Small intestine (tissue), 7 donors: Measurements from ENCODE around the gene KAT2A. TPM values are rescaled to one million over a fixed set of nuclear protein-coding genes. Genes with fewer than 3 reads are reported as not detected.
A peak's percentile ranks its signal among the peaks of the same experiment; 100 is the strongest.

Experiments used
- DNase-seq, 2 donors: peaks; one replicate each; pipeline versions ENCODE4 v3.0.0 to v3.0.0-alpha.2; 2013
- FAIRE-seq: peaks from 2 replicates; lab custom pipeline; 2012; peaks lifted over from hg19 to GRCh38; lab: Jason Lieb, UNC
- H3K27ac ChIP-seq, 3 donors: one replicate each; pipeline ENCODE4 v1.5.1; 2013; ENCODE audit warnings: low read length in 2 of 3, mild to moderate bottlenecking in 2 of 3, control low read depth in 1 of 3, inconsistent platforms in 1 of 3, low read depth in 1 of 3, moderate library complexity in 1 of 3
- H3K27me3 ChIP-seq, 3 donors: one replicate each; pipeline ENCODE4 v1.6.1; 2013; ENCODE audit warnings: low read length in 3 of 3, inconsistent platforms in 1 of 3; ENCODE audit not compliant: control insufficient read depth in 3 of 3, insufficient read depth in 3 of 3
- H3K36me3 ChIP-seq, 3 donors: one replicate each; pipeline ENCODE4 v1.6.1; 2013; ENCODE audit warnings: low read length in 3 of 3, inconsistent platforms in 1 of 3, low read depth in 1 of 3, mild to moderate bottlenecking in 1 of 3, moderate library complexity in 1 of 3; ENCODE audit not compliant: control insufficient read depth in 3 of 3, insufficient read depth in 2 of 3
- H3K4me1 ChIP-seq, 3 donors: one replicate each; pipeline ENCODE4 v1.6.1; 2013; ENCODE audit warnings: low read length in 2 of 3, inconsistent platforms in 1 of 3, low read depth in 1 of 3, mild to moderate bottlenecking in 1 of 3, moderate library complexity in 1 of 3; ENCODE audit not compliant: control insufficient read depth in 3 of 3, insufficient read depth in 2 of 3
- H3K4me3 ChIP-seq, 3 donors: one replicate each; pipeline ENCODE4 v1.5.1; 2013; ENCODE audit warnings: low read length in 3 of 3, control low read depth in 1 of 3, inconsistent platforms in 1 of 3, low read depth in 1 of 3, mild to moderate bottlenecking in 1 of 3, moderate library complexity in 1 of 3
- H3K9me3 ChIP-seq, 2 donors: one replicate each; pipeline ENCODE4 v1.6.1; 2013; ENCODE audit warnings: low read depth in 1 of 2, low read length in 1 of 2; ENCODE audit not compliant: control insufficient read depth in 2 of 2, insufficient read depth in 1 of 2
- WGBS, 3 donors: extraction: QIAGEN DNeasy Blood & Tissue Kit; methylation state at CpG; one replicate each; pipeline ENCODE4 v1.1.7; 2013; 5-methylcytosine and 5-hydroxymethylcytosine counted together
- polyA plus RNA-seq, 4 donors: library from polyadenylated mRNA; stranded (reverse) in 3 of 4; unstranded in 1 of 4; fragments of 200-250 nt in 3 of 4; fragments of 120-200 nt in 1 of 4; gene quantifications; one replicate each; pipeline versions ENCODE4 v1.2.1 to v1.2.3, GENCODE V29; 2013
- donor health status: healthy with polysubstance abuse.
- donor health status: control.
- donor health status: control.
- donor health status: Bipolar disorder and iron deficiency.
- donor health status: healthy.

The KAT2A gene
- polyA plus RNA-seq, 4 donors = 8.6 to 40.1 (median 26.2) TPM

DNA sequence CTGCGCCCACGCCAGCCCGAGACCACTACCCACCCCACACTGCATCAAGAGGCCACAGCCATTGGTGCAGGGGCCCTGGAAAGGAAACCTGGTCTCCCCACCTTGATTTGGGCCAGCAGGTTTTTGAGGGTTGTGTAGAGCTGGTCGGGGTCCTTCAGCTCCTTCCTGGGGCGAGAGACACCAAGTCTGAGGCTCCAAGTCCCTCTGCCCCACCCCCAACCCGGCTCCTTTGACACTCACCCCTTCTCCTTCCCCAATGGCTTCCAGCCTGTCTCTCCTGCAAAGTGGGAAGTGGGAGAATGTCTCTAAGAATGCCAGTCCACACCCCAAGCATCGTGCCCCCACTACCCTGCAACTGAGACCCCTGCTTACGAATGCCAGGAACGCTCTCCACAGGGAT, 7.0 kb downstream of the KAT2A start:
- DNase-seq (no peak), FAIRE-seq (no peak)
- H3K4me1 ChIP-seq = peaks cover 0 to 20% (median 0%) of the 10 kb centered on the region in 3 donors
- H3K36me3 ChIP-seq = peaks cover 0 to 76% (median 0%) of the 10 kb centered on the region in 3 donors
- H3K27ac ChIP-seq = no peak overlapping the region
- H3K27me3 ChIP-seq = no peaks in the 10 kb centered on the region
- no peaks in the 10 kb centered on the region for H3K9me3 ChIP-seq
- 90 to 92% (median 91%) methylated on average over 9 of the region's 9 CpGs for WGBS, 3 donors
- no peak overlapping the region for H3K4me3 ChIP-seq

GRCh38 chr17:42113293-42114069, 7.7 kb downstream of the KAT2A start:
- Histone ChIP-seq H3K27me3 (no peaks in the 10 kb centered on the region), H3K27ac (peak overlapping the region; percentile 82 to 97 (median 89)), H3K4me3 (no peak overlapping the region), H3K36me3 (peaks cover 0 to 76% (median 0%) of the 10 kb centered on the region in 3 donors), H3K9me3 (no peaks in the 10 kb centered on the region), H3K4me1 (peaks cover 0 to 20% (median 0%) of the 10 kb centered on the region in 3 donors)
- DNase-seq (no peak), FAIRE-seq (no peak)
- WGBS, 3 donors = 87 to 90% (median 87%) methylated on average over 28 of the region's 28 CpGs

DNA sequence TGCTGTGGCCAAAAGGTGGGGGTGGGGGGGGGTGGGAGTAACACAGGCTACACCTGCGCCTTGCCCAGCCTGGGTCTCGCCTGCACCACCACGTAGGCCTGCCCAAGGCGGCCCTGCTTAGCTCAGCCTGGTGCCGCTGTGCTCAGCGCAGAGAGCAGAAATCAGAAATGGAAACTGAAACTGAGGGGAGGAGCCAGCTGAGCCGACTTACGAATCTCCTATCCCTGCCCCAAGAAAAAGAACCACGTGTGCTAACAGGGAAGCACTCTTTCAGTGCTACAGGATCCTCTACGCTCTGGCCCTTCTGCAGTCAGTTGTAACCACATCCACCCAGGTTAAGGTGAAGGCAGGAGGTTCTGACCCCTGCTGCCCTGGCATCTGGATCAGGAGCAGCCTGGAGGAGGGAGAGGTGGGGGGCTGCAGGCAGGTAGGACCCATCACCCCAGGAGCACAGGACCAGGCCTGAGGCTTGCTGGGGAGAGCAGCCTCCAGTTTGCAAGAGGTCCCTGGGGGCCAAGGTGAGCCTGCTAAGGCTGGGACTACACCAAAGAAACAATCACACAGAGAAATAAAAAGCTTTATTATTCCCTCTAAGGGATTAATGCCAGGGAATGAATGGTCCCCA, 8.5 kb downstream of the KAT2A start, which contains the start of gene DHX58:
TSS of gene DHX58 (minus strand) at position 163 of the 625 bp plus-strand sequence. CDS start 822 bp downstream, outside the sequence.
- 0 to 3% (median 1%) methylated on average over 10 of the region's 10 CpGs for WGBS, 3 donors
- DNase-seq = peak; percentile 92 to 93
- peak within 1 kb of the TSS; percentile 38 to 60 (median 46) for H3K4me3 ChIP-seq
- H3K27ac ChIP-seq = peak within 1 kb of the TSS; percentile 82 to 97 (median 89)
- H3K36me3 ChIP-seq = peaks cover 0 to 74% (median 0%) of the 10 kb centered on the region in 3 donors
- no peak for FAIRE-seq
- H3K9me3 ChIP-seq = no peaks in the 10 kb centered on the region
- peaks cover 0 to 20% (median 0%) of the 10 kb centered on the region in 3 donors for H3K4me1 ChIP-seq
- H3K27me3 ChIP-seq = no peaks in the 10 kb centered on the region

GRCh38 chr17:42111871-42112551, 9.2 kb downstream of the KAT2A start:
- Histone ChIP-seq H3K4me3 (peak overlapping the region; percentile 38 to 60 (median 46)), H3K36me3 (peaks cover 0 to 67% (median 0%) of the 10 kb centered on the region in 3 donors), H3K27me3 (no peaks in the 10 kb centered on the region), H3K9me3 (no peaks in the 10 kb centered on the region), H3K4me1 (peaks cover 0 to 26% (median 0%) of the 10 kb centered on the region in 3 donors), H3K27ac (peak overlapping the region; percentile 82 to 97 (median 89))
- DNase-seq (peak; percentile 72 to 82), FAIRE-seq (no peak)
- WGBS, 3 donors = 3 to 14% (median 12%) methylated on average over 12 of the region's 12 CpGs

GRCh38 chr17:42111265-42111636, 9.9 kb downstream of the KAT2A start:
- no peak for FAIRE-seq

DNA sequence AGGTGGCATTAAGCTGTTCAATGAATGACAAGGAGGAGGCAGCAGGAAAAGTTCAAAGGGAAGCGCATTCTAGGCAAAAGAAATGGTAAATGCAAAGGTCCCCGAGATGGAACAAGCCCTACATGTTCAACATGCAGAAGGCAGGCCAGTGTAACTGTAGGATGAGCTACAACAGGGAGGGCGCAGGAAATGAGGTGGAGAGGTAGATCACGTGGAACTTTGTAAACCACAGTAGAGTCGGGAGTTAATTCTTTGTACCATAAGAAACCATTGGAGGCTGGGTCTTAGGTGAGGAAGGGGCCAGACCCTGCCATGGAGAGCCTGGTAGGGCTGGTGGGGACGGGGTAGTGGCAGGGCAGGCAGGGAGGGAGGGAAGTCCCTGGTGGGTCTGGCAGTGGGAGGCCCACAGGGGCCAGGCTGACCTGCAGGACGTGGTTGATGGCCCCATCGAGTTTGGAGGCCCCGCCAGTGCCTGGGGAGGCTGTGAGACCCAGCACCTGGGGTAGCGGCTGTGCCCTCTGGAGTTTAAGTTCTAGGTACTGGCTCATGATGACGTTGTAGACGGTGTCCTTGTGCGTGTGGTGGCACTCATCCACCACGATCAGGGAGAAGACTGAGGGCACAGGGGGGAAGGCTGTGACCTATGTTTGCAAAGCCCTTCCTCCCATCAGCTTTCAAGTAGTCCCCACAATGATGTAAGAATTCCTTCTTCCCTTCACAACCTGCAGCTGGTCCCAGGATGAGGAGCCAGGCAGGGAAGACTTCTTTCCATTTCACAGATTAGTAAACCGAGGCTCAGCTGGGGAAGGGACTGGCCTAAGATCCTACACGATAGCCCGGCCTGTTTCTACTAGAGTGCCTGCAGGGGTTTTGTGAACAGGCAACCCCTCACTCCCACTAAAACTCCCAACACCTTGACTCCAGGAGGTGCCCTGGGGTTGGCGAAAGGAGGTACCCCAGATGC, 10.6 kb downstream of the KAT2A start:
- DNase-seq = no peak
- peak overlapping the region in 1 of 3 donors; percentile 21 for H3K27ac ChIP-seq
- no peaks in the 10 kb centered on the region for H3K9me3 ChIP-seq
- H3K36me3 ChIP-seq = peaks cover 0 to 58% (median 0%) of the 10 kb centered on the region in 3 donors
- peaks cover 0 to 26% (median 0%) of the 10 kb centered on the region in 3 donors for H3K4me1 ChIP-seq
- no peak overlapping the region for H3K4me3 ChIP-seq
- H3K27me3 ChIP-seq = no peaks in the 10 kb centered on the region
- 87 to 90% (median 89%) methylated on average over 18 of the region's 18 CpGs for WGBS, 3 donors
- no peak for FAIRE-seq

More at GRCh38 chr17:42111265-42111636, 9.9 kb downstream of the KAT2A start:
- Histone ChIP-seq H3K27ac (peak overlapping the region in 2 of 3 donors; percentile 89 to 97), H3K4me3 (no peak overlapping the region), H3K27me3 (no peaks in the 10 kb centered on the region), H3K9me3 (no peaks in the 10 kb centered on the region), H3K4me1 (peaks cover 0 to 26% (median 0%) of the 10 kb centered on the region in 3 donors), H3K36me3 (peaks cover 0 to 61% (median 0%) of the 10 kb centered on the region in 3 donors)
- no peak for DNase-seq
- 86 to 91% (median 90%) methylated on average over 11 of the region's 11 CpGs for WGBS, 3 donors

DNA sequence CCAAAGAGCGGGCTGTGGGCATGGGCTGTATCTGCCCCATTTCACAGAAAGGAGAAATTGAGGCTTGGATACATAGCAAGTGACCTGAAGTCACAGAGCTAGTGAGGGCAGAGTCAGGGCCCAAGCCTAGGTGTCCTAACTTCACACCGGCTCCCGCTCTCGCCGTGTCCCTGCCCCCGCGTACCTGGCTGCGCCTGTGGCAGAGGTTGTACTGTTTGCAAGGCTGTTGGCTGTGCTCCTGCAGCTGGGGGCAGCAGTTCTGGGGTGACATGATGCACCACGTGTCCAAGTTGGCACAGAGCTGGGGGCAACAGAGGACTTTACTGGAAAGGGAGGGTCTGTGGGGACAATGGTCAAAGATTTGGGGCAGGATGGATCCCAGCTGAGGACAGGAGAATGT, 12.1 kb downstream of the KAT2A start:
- no peak overlapping the region for H3K4me3 ChIP-seq
- H3K27ac ChIP-seq = no peak overlapping the region
- no peak for FAIRE-seq
- H3K9me3 ChIP-seq = no peaks in the 10 kb centered on the region
- H3K4me1 ChIP-seq = peaks cover 0 to 26% (median 0%) of the 10 kb centered on the region in 3 donors
- 90 to 91% (median 91%) methylated on average over 9 of the region's 9 CpGs for WGBS, 3 donors
- no peak for DNase-seq
- H3K36me3 ChIP-seq = peaks cover 0 to 52% (median 0%) of the 10 kb centered on the region in 3 donors
- no peaks in the 10 kb centered on the region for H3K27me3 ChIP-seq
